Bronchial smooth muscle cell (primary cell): ENCODE results near the gene OR7C1. TPM values are rescaled to one million over a fixed set of nuclear protein-coding genes. Genes with fewer than 3 reads are reported as not detected.

ENCODE experiments used
- total RNA-seq: library from RNA; depleted of rRNA; stranded (reverse); fragments of >200 nt; gene quantifications from 2 replicates; pipeline ENCODE4 v1.2.1, GENCODE V29; 2014

The OR7C1 gene
- not detected in 2 replicates for total RNA-seq

DNA sequence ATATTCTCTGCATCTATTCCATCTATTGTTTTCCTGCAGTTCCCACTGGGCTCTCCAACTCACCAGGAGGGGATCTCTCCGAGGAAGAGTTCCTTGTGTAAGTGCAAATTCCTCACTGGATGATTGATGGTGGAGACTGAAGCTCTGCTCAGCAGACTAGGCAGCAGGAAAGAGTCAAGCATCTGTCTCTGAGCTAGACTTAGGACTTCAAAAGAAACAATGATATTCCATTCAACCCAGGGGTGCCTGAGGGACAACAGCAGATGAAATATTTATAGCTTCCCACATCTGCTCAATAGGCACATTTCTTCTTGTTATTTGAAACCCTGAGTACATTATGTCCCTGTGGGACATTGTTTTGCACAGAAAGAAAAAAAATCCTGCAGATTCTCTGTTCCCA is at the start of gene OR7C1, which contains the start of gene OR7A5:
TSS of gene OR7C1 (minus strand) at position 175 of the 400 bp plus-strand sequence. CDS start 35,049 bp downstream, outside the sequence.
TSS of gene OR7A5 (minus strand) at position 175 of the 400 bp plus-strand sequence. CDS start 6,944 bp downstream, outside the sequence.

DNA sequence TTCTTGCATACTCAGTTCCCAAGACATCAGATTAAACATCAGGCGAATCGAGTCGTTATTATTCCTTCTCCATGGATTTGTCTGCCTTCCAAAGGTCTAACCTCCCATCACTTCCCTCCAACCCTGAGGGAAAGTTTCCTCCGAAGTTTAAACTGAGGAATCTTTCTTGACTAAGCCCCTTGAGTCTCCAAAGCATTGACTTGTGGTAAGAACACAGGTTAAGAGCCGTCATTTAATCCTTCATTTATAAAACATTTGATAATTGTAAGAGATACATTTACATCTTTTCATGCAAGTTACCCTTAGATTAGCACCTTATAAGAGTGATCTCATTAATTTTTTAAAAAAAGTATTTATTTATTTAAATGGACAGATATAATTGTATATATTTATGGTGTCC is 13.8 kb upstream of the OR7C1 start, which contains the start of gene OR7A10:
TSS of gene OR7A10 (minus strand) at position 101 of the 400 bp plus-strand sequence. CDS start 7,045 bp downstream, outside the sequence.

DNA sequence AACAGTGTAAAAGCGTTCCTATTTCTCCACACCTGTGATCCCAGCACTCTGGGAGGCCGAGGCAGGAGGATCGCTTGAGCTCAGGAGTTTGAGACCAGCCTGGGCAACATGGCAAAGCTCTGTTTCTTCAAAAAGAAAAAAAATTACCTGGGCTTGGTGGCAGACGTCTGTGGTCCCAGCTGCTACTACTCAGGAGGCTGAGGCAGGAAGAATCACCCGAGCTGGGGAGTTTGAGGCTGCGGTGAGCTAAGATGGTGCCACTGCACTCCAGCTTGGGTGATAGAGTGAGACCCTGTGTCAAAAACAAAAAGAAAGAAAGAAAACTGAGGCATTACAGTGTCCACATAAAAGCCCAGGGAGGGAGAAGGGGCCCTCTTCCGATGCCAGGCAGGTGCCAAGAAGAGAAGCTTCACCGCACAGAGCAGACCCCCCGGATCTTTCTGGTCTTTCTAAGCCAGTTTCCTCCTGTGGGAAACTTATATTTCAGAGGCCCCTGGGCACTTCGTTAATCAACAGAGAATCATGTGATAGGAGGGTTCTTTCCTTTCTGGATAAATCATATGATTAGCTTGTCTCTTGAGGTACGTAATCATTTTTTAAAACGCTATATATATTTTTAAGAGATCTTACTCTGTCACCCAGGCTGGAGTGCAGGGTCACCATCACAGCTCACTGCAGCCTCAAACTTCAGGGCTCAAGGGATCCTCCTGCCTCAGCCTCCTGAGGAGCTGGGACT is 56.7 kb downstream of the OR7C1 start, which contains the start of gene ADGRE2:
TSS of gene ADGRE2 (minus strand) at position 451 of the 736 bp plus-strand sequence. CDS start 1,804 bp downstream, outside the sequence.

Other genes with a start within 250 kb of the OR7C1 start
- gene ADGRE3, start 160.3 kb downstream of the OR7C1 start, total RNA-seq: not detected in 2 replicates
- 20.5 and 32.8 TPM in 2 replicates for gene ZNF333, start 145.1 kb downstream of the OR7C1 start, total RNA-seq
- gene ADGRE2, start 56.6 kb downstream of the OR7C1 start, total RNA-seq: under 0.01 TPM in 1 of 2 replicates, not detected in the other
- not detected in 2 replicates for gene OR7A5, start within 50 bp of the OR7C1 start, total RNA-seq
- not detected in 2 replicates for gene OR7A10, start 13.7 kb upstream of the OR7C1 start, total RNA-seq
- gene OR7A17, start 50.9 kb upstream of the OR7C1 start, total RNA-seq: not detected in 2 replicates
- gene OR7C2, start 106.3 kb upstream of the OR7C1 start, total RNA-seq: not detected in 2 replicates
- gene SLC1A6, start 144.7 kb upstream of the OR7C1 start, total RNA-seq: not detected in 2 replicates
- gene CASP14, start 214.3 kb upstream of the OR7C1 start, total RNA-seq: not detected in 2 replicates
- 0.26 TPM in 1 of 2 replicates, not detected in the other for gene OR1I1, start 247.0 kb upstream of the OR7C1 start, total RNA-seq